ENCODE results near the gene MYDGF. TPM values are rescaled to one million over a fixed set of nuclear protein-coding genes. Genes with fewer than 3 reads are reported as not detected.

Gene MYDGF
- total RNA-seq, 2 experiments from 2014 or later = 73.3 to 77.3 TPM

DNA sequence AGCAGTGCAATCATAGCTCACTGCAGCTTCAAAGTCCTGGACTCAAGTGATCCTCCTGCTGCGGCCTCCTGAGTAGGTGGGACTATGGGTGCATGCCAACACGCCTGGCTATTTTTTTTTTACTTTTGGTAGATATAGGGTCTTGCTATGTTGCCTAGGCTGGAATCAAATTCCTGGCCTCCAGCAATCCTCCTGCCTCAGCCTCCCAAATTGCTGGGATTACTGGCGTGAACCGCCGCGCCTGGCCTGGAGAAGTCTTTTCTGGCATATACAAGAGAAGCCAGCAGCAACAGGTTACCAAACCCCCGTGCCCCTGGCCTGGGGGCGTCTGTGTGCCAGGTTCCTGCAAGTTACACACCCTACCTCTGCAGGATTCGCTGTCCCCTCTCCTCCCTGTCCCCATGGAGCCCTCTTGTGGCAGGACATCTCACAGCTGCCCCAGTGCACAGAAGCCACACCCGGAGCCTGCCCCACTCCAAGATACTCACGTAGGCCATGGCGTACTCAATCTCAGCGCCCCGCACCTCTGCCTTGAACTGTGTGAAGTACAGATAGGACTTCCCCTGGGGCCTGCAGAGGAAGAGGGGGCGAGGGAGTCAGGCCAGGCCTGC, 9.9 kb downstream of the MYDGF start:
- TF ChIP-seq EZH2phosphoT487 (IDR thresholded peaks at IDR 0.05; ENCODE audit: borderline replicate concordance, low read depth, low read length) = no peak
- TF ChIP-seq, protein P1, sequence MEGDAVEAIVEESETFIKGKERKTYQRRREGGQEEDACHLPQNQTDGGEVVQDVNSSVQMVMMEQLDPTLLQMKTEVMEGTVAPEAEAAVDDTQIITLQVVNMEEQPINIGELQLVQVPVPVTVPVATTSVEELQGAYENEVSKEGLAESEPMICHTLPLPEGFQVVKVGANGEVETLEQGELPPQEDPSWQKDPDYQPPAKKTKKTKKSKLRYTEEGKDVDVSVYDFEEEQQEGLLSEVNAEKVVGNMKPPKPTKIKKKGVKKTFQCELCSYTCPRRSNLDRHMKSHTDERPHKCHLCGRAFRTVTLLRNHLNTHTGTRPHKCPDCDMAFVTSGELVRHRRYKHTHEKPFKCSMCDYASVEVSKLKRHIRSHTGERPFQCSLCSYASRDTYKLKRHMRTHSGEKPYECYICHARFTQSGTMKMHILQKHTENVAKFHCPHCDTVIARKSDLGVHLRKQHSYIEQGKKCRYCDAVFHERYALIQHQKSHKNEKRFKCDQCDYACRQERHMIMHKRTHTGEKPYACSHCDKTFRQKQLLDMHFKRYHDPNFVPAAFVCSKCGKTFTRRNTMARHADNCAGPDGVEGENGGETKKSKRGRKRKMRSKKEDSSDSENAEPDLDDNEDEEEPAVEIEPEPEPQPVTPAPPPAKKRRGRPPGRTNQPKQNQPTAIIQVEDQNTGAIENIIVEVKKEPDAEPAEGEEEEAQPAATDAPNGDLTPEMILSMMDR (conservative IDR thresholded peaks at IDR 0.05; ENCODE audit: low read length) = peak; percentile 61
- Histone ChIP-seq H3K79me2 (ENCODE audit: insufficient read depth, low read depth, low read length) (no peaks in the 10 kb centered on the region), H3K36me3 (ENCODE audit: insufficient read depth, low read length) (peaks cover 80% of the 10 kb centered on the region), H3K4me3 (ENCODE audit: low read depth, low read length, poor library complexity, severe bottlenecking) (no peak overlapping the region), H3K4me1 (ENCODE audit: insufficient read depth, low read length, poor library complexity, severe bottlenecking) (no peaks in the 10 kb centered on the region), H3K9me2 (ENCODE audit: insufficient read depth, low read length) (no peaks in the 10 kb centered on the region), H3K27ac (ENCODE audit: low read depth, low read length, poor library complexity, severe bottlenecking) (no peak overlapping the region), H3K9me3 (ENCODE audit: low read length) (no peaks in the 10 kb centered on the region), H4K20me1 (ENCODE audit: insufficient read depth, low read length) (no peaks in the 10 kb centered on the region), H3K4me2 (ENCODE audit: low read length) (no peak overlapping the region), H2AFZ (ENCODE audit: low read length) (no peak overlapping the region)
- CTCF ChIA-PET (ENCODE audit: unreplicated experiment) = no interaction called here
- no TSS peak for BruUV-seq (replicated peaks)
- DNase-seq (ENCODE audit: low spot score) = peak; percentile 36
- POLR2A ChIA-PET = no interaction called here
- intact Hi-C loops (cut with micrococcal nuclease; ENCODE audit: unreplicated experiment) = no loop called here

DNA sequence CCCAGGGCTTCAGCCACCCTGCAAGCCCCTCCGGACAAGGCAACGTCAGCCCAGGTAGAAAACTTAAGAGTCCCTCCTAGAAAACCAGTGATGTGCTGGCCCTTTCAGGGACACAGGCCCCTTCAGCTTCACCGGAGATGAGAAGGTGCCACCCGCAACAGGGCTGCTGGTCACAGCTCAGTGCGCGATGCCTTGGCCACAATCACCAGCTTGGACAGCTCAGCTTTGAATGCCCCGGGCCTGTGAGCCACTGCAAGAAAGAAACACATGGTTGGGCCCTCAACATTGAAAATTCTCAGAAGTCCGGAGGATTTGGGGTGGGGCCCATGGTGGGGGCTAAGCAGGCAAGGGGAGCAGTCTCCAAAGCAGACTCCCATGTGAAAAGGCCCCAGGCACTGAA, 12.3 kb downstream of the MYDGF start:
- intact Hi-C loops (cut with micrococcal nuclease; ENCODE audit: unreplicated experiment) = no loop called here
- no peaks in the 10 kb centered on the region for H3K9me3 ChIP-seq (ENCODE audit: low read length)

DNA sequence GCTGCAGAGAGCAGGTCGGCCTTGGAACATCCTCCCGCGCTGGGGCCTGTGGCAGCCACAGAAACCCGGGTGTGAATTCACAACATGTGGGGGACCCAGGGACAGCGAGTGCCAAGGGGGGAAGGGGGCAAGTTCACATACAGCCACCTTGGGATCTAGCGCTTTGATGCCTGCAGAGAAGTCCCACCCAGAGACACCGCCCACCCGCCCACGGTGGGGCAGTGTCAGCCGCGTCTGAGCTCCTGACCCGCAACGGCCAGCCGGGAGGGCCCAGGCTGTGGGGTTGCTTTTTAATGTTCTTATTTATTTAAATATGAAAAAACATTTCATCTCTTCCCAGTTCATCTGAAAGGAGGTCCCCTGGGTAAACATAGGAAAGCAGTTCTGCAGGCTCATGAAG, 12.9 kb downstream of the MYDGF start:
- Histone ChIP-seq H4K20me1 (ENCODE audit: insufficient read depth, low read length) (no peaks in the 10 kb centered on the region), H3K4me2 (ENCODE audit: low read length) (no peak overlapping the region), H3K79me2 (ENCODE audit: insufficient read depth, low read depth, low read length) (no peaks in the 10 kb centered on the region), H3K36me3 (ENCODE audit: insufficient read depth, low read length) (peaks cover 80% of the 10 kb centered on the region), H3K4me3 (ENCODE audit: low read depth, low read length, poor library complexity, severe bottlenecking) (no peak overlapping the region), H3K4me1 (ENCODE audit: insufficient read depth, low read length, poor library complexity, severe bottlenecking) (peaks cover 10% of the 10 kb centered on the region), H2AFZ (ENCODE audit: low read length) (no peak overlapping the region), H3K9me3 (ENCODE audit: low read length) (no peaks in the 10 kb centered on the region), H3K9me2 (ENCODE audit: insufficient read depth, low read length) (no peaks in the 10 kb centered on the region), H3K27ac (ENCODE audit: low read depth, low read length, poor library complexity, severe bottlenecking) (no peak overlapping the region)
- BruUV-seq (replicated peaks) = no TSS peak
- TF ChIP-seq, protein P1 (conservative IDR thresholded peaks at IDR 0.05; ENCODE audit: low read length) = no peak
- TF ChIP-seq EZH2phosphoT487 (IDR thresholded peaks at IDR 0.05; ENCODE audit: borderline replicate concordance, low read depth, low read length) = no peak
- ChIA-PET POLR2A (interaction anchor here (0.6 kb wide), 1 partner anchor 52 kb away, joined by 4 read pairs; no protein-coding TSS in a partner anchor), CTCF (ENCODE audit: unreplicated experiment) (no interaction called here)
- intact Hi-C loops (cut with micrococcal nuclease; ENCODE audit: unreplicated experiment) = no loop called here
- no peak for DNase-seq (ENCODE audit: low spot score)

More for the DNA sequence above, 12.3 kb downstream of the MYDGF start:
- DNase-seq (ENCODE audit: low spot score) = no peak
- peaks cover 10% of the 10 kb centered on the region for H3K4me1 ChIP-seq (ENCODE audit: insufficient read depth, low read length, poor library complexity, severe bottlenecking)
- H3K4me3 ChIP-seq (ENCODE audit: low read depth, low read length, poor library complexity, severe bottlenecking) = no peak overlapping the region
- H3K27ac ChIP-seq (ENCODE audit: low read depth, low read length, poor library complexity, severe bottlenecking) = no peak overlapping the region
- no peaks in the 10 kb centered on the region for H3K79me2 ChIP-seq (ENCODE audit: insufficient read depth, low read depth, low read length)
- H4K20me1 ChIP-seq (ENCODE audit: insufficient read depth, low read length) = no peaks in the 10 kb centered on the region
- H2AFZ ChIP-seq (ENCODE audit: low read length) = no peak overlapping the region
- no TSS peak for BruUV-seq (replicated peaks)
- ChIA-PET POLR2A (interaction anchor here (0.6 kb wide), 1 partner anchor 53 kb away, joined by 4 read pairs; no protein-coding TSS in a partner anchor), CTCF (ENCODE audit: unreplicated experiment) (no interaction called here)
- H3K4me2 ChIP-seq (ENCODE audit: low read length) = no peak overlapping the region
- H3K9me2 ChIP-seq (ENCODE audit: insufficient read depth, low read length) = no peaks in the 10 kb centered on the region
- no peak for TF ChIP-seq EZH2phosphoT487 (IDR thresholded peaks at IDR 0.05; ENCODE audit: borderline replicate concordance, low read depth, low read length)
- TF ChIP-seq, protein P1 (conservative IDR thresholded peaks at IDR 0.05; ENCODE audit: low read length) = no peak
- peaks cover 80% of the 10 kb centered on the region for H3K36me3 ChIP-seq (ENCODE audit: insufficient read depth, low read length)
